A549 treated with AZD2906 at 1 μM for 4 hours (cell line): ENCODE measurements around the gene THAP7. TPM values are rescaled to one million over a fixed set of nuclear protein-coding genes. Genes with fewer than 3 reads are reported as not detected.

Experiments
- total RNA-seq: library from RNA; stranded (reverse); fragments of 200-300 nt; extraction: Qiagen RNA extraction; gene quantifications from 5 replicates; pipeline ENCODE4 v1.2.3, GENCODE V29; 2022

Gene THAP7
- 15.7 to 23.9 TPM (median 23.1 TPM) in 5 replicates for total RNA-seq

DNA sequence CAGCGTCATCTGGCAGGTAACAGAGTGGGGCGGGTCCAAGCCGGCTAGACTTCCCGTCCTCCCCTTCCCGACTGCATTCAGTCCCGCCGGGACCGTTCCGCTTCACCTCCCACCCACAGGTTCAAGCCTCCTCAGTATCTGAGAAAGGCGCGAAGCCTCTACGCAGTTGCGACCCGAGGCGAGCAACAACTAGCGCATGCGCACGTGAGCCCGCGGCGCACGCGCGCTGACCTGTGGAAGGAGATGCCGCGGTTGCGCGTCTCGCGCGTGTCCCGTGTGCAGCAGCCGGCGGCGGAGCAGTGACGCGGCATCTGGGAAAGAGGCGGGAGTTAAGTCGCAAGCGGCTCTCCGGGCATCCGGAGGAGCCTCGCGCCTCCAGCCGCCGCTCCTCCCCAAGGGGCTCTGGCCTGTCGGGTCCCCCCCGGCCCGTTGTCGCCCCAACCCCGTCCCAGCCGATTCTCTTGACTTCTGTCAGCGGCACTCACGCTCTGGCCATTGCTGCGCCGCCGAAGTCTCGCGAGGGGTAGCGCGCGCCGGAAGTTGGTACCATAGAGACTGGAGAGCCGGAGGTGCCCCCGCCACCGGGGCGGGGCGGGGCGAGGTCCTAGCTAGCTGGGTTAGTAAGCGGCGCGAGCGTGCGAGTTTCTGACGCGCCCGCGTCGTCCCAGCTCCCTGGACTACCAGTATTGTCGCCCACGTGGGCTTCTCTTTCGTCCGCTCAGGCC, at the start of gene THAP7:
Gene THAP7, minus strand, starts transcription at position 518 of the 725 bp plus-strand sequence. Its CDS starts 207 bp downstream, at position 311.

DNA sequence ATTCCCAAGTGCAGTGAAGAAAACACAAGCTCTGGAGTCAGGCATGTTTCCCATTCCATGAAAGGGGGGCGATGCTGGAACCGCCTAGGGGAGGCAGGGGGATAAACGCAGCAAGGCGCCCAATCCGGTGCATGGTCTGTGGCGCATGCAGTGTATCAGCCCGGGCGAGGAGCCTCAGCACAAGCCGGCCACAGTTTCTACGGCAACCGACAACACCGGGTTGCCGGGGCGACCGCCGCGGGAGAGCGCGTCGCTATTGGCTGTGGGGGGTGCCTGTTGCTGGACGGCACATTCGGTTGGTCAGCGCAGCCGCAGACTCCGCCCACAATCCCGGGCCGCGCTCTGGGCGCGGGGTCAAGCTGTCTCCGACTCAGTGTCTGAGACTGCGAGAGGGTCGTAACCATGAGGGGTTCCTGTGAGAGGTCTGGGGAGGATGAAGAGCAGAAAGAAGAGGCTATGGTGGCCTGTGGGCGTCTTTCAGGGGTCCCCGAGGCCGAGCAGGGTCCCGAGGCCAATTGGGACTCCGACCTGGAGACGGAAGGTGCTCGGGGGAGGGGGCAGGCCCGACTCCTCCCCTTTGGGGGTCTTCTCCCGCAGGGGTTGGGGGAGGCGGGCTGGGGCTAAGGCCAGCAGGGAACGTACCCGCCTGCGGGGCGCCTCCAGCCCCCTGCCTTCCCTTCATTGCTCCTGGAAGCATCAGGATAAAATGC, 43.8 kb upstream of the THAP7 start, which contains the start of gene LRRC74B:
Gene LRRC74B, plus strand, starts transcription at position 362 of the 710 bp plus-strand sequence. Its CDS starts 41 bp downstream, at position 403.

GRCh38 chr22:21032037-21032867, 30.3 kb upstream of the THAP7 start, which contains the start of gene SLC7A4:
Gene SLC7A4 (minus strand): TSS chr22:21032561. CDS start chr22:21031812, 749 bp downstream.

GRCh38 chr22:21014726-21015465, 13.0 kb upstream of the THAP7 start, which contains the start of gene P2RX6:
Gene P2RX6 (plus strand): TSS chr22:21015165. CDS start chr22:21015175, 10 bp downstream.

GRCh38 chr22:20981787-20982562, 19.9 kb downstream of the THAP7 start, which contains the start of gene LZTR1:
Gene LZTR1 (plus strand): TSS chr22:20982297. CDS start chr22:20982372, 75 bp downstream.

GRCh38 chr22:20966883-20967696, 34.8 kb downstream of the THAP7 start, which contains the start of gene AIFM3:
Gene AIFM3 (plus strand): TSS chr22:20967255. CDS start chr22:20967945, 690 bp downstream.

Other genes starting within 250 kb of the THAP7 start
- gene SERPIND1, start 228.0 kb downstream of the THAP7 start, total RNA-seq, result 0.02 to 0.03 TPM in 2 of 5 replicates, not detected in the others
- 16.9 to 20.7 TPM (median 19.7 TPM) in 5 replicates for gene PI4KA, start 143.3 kb downstream of the THAP7 start, total RNA-seq
- 12.1 to 19.4 TPM (median 17.2 TPM) in 5 replicates for gene SNAP29, start 143.1 kb downstream of the THAP7 start, total RNA-seq
- gene CRKL, start 84.7 kb downstream of the THAP7 start, total RNA-seq, result 20.7 to 27.5 TPM (median 21.5 TPM) in 5 replicates
- gene AIFM3, start 34.9 kb downstream of the THAP7 start, total RNA-seq, result 1.9 to 4.2 TPM (median 3.2 TPM) in 5 replicates
- 12.6 to 21.2 TPM (median 17.1 TPM) in 5 replicates for gene LZTR1, start 19.8 kb downstream of the THAP7 start, total RNA-seq
- 0.29 to 0.82 TPM (median 0.60 TPM) in 5 replicates for gene P2RX6, start 13.0 kb upstream of the THAP7 start, total RNA-seq
- not detected in 5 replicates for gene SLC7A4, start 30.4 kb upstream of the THAP7 start, total RNA-seq
- gene LRRC74B, start 43.8 kb upstream of the THAP7 start, total RNA-seq, result 0.05 to 0.06 TPM in 2 of 5 replicates, not detected in the others